Right lobe of liver (tissue), 6 donors: ENCODE results near the gene NPNT. TPM values are rescaled to one million over a fixed set of nuclear protein-coding genes. Genes with fewer than 3 reads are reported as not detected.
A peak's percentile ranks its signal among the peaks of the same experiment; 100 is the strongest.

ENCODE experiments used
- ATAC-seq, 4 donors: fragments of 200-7000 bp; cut with Tn5 transposase; one replicate each; pipeline ENCODE4 v1.9.1; 2020; ENCODE audit warnings: mild to moderate bottlenecking in 4 of 4, moderate library complexity in 4 of 4
- DNase-seq, 3 donors: peaks; one replicate each; pipeline ENCODE4 v3.0.0-alpha.2; 2020
- H3K27ac ChIP-seq, 3 donors: fragments of 200-600 bp; one replicate each; pipeline ENCODE4 v1.8.0; 2022
- H3K27me3 ChIP-seq, 2 donors: fragments of 200-600 bp; one replicate each; pipeline ENCODE4 v1.8.0; 2022
- H3K36me3 ChIP-seq, 4 donors: fragments of 200-600 bp; sonication (generic) in 1 of 4; one replicate each; pipeline versions ENCODE4 v1.5.1 to v1.8.0; 2017 to 2022; ENCODE audit warnings: control low read depth in 1 of 4
- H3K4me1 ChIP-seq, 4 donors: fragments of 200-600 bp; sonication (generic) in 1 of 4; one replicate each; pipeline versions ENCODE4 v1.5.1 to v1.8.0; 2017 to 2022; ENCODE audit warnings: control low read depth in 1 of 4
- H3K4me3 ChIP-seq, 3 donors: fragments of 200-600 bp; one replicate each; pipeline ENCODE4 v1.8.0; 2022
- H3K9me3 ChIP-seq, 4 donors: fragments of 200-600 bp; sonication (generic) in 1 of 4; one replicate each; pipeline versions ENCODE4 v1.5.1 to v1.8.0; 2017 to 2022; ENCODE audit warnings: control low read depth in 1 of 4
- POLR2A ChIP-seq: fragments of 450-650 bp; IDR thresholded peaks from one replicate; pipeline ENCODE4 v1.6.1; 2017; ENCODE audit warnings: antibody characterized with exemption, mild to moderate bottlenecking
- WGBS: methylation state at CpG from one replicate; pipeline ENCODE4 v1.1.6; 2018; ENCODE audit warnings: low coverage, low lambda C conversion rate; ENCODE audit not compliant: insufficient coverage; ENCODE audit errors: missing lambda C conversion rate; 5-methylcytosine and 5-hydroxymethylcytosine counted together
- intact Hi-C, 2 donors: fragments of 100-400 bp; cut with DNase I; formaldehyde crosslinking; loops; one replicate each; pipeline versions ENCODE4 v1.11.2 to v1.14.1; 2022
- total RNA-seq, 6 experiments: library from RNA; depleted of rRNA in 2 of 6; stranded (reverse); fragments of >200 nt in 2 of 6; fragmentation: NEBNext Ultra II Directional in 3 of 6; extraction: Animal tissue kit (Norgen Biotek cat#: 25700) in 3 of 6; gene quantifications; one replicate each; pipeline versions ENCODE4 v1.1.0 to v1.2.4, GENCODE V29; 2016 to 2023
- TF ChIP-seq, protein P1 (sequence below), 4 donors: fragments of 200-600 bp in 3 of 4; fragments of 450-650 bp in 1 of 4; IDR thresholded peaks; one replicate each; pipeline versions ENCODE4 v1.5.1 to v1.8.0; 2016 to 2022; ENCODE audit warnings: antibody characterized with exemption in 4 of 4, mild to moderate bottlenecking in 2 of 4
- donor health status: DM: no; HTN: yes; CAD: no.
- donor health status: DM: no; HTN: no; CAD: no.
- donor health status: DM: no; HTN: no; CAD: no.
- donor health status: DM: no; HTN: yes; CAD: no.
- donor health status: DM: no; HTN: yes; CAD: no.

Gene NPNT
- total RNA-seq, 6 experiments from 2014 or later = 0.71 to 1.7 (median 1.1) TPM

- Histone ChIP-seq H3K27ac (no peak overlapping the region), H3K36me3 (no peaks in the 10 kb centered on the region), H3K4me1 (no peaks in the 10 kb centered on the region), H3K9me3 (no peaks in the 10 kb centered on the region), H3K27me3 (no peaks in the 10 kb centered on the region), H3K4me3 (no peak overlapping the region)
- ATAC-seq (no peak), DNase-seq (no peak)
- intact Hi-C loops = no loop called here
- TF ChIP-seq POLR2A = no peak
- TF ChIP-seq, protein P1, sequence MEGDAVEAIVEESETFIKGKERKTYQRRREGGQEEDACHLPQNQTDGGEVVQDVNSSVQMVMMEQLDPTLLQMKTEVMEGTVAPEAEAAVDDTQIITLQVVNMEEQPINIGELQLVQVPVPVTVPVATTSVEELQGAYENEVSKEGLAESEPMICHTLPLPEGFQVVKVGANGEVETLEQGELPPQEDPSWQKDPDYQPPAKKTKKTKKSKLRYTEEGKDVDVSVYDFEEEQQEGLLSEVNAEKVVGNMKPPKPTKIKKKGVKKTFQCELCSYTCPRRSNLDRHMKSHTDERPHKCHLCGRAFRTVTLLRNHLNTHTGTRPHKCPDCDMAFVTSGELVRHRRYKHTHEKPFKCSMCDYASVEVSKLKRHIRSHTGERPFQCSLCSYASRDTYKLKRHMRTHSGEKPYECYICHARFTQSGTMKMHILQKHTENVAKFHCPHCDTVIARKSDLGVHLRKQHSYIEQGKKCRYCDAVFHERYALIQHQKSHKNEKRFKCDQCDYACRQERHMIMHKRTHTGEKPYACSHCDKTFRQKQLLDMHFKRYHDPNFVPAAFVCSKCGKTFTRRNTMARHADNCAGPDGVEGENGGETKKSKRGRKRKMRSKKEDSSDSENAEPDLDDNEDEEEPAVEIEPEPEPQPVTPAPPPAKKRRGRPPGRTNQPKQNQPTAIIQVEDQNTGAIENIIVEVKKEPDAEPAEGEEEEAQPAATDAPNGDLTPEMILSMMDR (IDR thresholded peaks at IDR 0.05) = no peak
- WGBS = 55% methylated on average over 2 of the region's 2 CpGs
Measured at GRCh38 chr4:105988671-105989070, 93.4 kb downstream of the NPNT start.

DNA sequence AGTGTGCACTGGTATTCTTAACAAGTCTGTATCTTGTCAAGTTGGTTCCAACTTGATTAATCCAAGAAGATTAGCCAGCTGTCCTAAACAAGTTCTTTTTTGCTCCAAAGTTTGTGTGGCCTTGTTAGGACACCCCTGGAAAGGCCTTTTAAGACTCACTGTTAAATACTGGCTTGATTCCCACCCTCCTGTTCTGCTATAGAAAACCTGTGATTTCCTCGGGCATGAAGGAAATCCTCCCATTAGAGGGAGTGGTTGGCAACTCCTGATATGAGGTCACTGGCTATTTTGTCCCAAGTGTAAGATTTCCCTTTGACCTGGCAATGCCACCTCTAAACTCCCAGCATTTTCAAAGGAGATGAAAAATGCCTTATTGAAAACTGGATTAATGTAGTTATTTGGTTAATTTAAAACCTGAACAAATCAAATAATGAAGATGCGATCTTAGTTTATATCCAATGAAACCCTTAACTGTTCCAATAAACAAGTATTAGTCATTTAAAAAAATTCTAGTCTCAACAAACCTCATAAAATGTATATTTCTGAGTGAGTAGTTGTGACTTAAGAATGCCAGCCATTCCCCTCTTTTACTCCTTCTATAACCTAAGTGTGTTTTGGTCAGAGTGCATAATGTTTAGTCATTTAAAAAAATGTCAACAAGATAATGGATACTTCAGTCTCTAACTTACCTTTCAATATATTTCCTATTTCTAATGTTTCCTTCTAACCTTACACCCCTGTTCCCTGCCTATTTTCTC is 94.4 kb downstream of the NPNT start:
- Histone ChIP-seq H3K27ac (no peak overlapping the region), H3K4me3 (no peak overlapping the region), H3K9me3 (no peaks in the 10 kb centered on the region), H3K4me1 (no peaks in the 10 kb centered on the region), H3K27me3 (no peaks in the 10 kb centered on the region), H3K36me3 (no peaks in the 10 kb centered on the region)
- intact Hi-C loops = no loop called here
- TF ChIP-seq, protein P1 (IDR thresholded peaks at IDR 0.05) = no peak
- TF ChIP-seq POLR2A = no peak
- no peak for ATAC-seq
- no peak for DNase-seq
- WGBS = 55% methylated on average over 2 of the region's 2 CpGs

DNA sequence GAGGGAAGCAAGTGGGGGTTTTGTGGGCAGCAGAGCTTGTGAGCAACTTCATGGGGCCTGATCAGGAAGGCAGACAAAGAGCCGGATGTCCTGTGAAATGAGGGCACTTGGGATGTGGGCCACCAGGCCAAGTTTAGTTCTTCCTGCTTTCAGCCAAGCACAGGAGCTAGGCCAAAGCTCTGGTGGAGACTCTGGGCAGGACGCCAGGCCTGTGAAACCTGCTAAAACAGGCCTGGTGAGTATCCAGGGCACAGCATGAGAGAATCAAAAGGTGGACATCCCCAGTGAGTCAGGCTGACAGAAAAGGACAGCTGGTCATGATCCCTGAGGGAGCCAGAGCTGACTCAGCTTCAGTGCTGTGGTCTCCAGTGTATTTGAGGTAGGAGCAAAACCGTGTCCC is 95.7 kb downstream of the NPNT start:
- DNase-seq (peak; percentile 39 to 61 (median 60)), ATAC-seq (peak in 3 of 4 donors; percentile 36 to 58 (median 52))
- WGBS = 62% methylated on average over 3 of the region's 3 CpGs
- Histone ChIP-seq H3K4me1 (no peaks in the 10 kb centered on the region), H3K4me3 (no peak overlapping the region), H3K36me3 (no peaks in the 10 kb centered on the region), H3K9me3 (no peaks in the 10 kb centered on the region), H3K27ac (no peak overlapping the region), H3K27me3 (no peaks in the 10 kb centered on the region)
- intact Hi-C loops = no loop called here
- no peak for TF ChIP-seq POLR2A
- TF ChIP-seq, protein P1 (IDR thresholded peaks at IDR 0.05) = no peak

GRCh38 chr4:105991726-105992125 is 96.5 kb downstream of the NPNT start:
- DNase-seq = no peak
- intact Hi-C loops = no loop called here
- 92% methylated on average over 5 of the region's 8 CpGs for WGBS

More at GRCh38 chr4:105991726-105992125, 96.5 kb downstream of the NPNT start:
- no peak overlapping the region for H3K4me3 ChIP-seq
- no peaks in the 10 kb centered on the region for H3K36me3 ChIP-seq
- H3K4me1 ChIP-seq = no peaks in the 10 kb centered on the region
- no peaks in the 10 kb centered on the region for H3K9me3 ChIP-seq
- no peak for ATAC-seq
- no peaks in the 10 kb centered on the region for H3K27me3 ChIP-seq
- TF ChIP-seq, protein P1 (IDR thresholded peaks at IDR 0.05) = no peak
- TF ChIP-seq POLR2A = no peak
- H3K27ac ChIP-seq = no peak overlapping the region
